ENCODE results near the gene EPC1.

Gene EPC1

DNA sequence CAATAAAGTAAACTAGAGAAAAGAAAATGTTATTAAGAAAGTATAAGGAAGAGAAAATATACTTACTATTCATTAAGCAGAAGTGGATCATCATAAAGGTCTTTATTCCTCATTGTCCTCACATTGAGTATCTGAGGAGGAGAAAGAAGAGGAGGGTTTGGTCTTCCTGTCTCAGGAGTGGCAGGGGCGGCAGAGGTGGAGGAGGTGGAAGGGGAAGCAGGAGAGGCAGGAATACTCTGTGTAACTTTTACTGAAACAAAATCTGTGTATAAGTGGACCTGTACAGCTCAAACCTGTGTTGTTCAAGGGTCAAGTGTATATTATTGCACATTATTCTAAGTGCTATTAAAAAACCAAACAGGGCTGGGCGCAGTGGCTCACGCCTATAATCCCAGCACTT is 34.2 kb upstream of the EPC1 start:
- H3F3A ChIP-seq (ENCODE audit: insufficient read depth, low read length), result no peaks in the 10 kb centered on the region
- no peak overlapping the region for H2AFZ ChIP-seq (ENCODE audit: low read length)
- H3K36me3 ChIP-seq (ENCODE audit: insufficient read depth, low read length), result no peaks in the 10 kb centered on the region

DNA sequence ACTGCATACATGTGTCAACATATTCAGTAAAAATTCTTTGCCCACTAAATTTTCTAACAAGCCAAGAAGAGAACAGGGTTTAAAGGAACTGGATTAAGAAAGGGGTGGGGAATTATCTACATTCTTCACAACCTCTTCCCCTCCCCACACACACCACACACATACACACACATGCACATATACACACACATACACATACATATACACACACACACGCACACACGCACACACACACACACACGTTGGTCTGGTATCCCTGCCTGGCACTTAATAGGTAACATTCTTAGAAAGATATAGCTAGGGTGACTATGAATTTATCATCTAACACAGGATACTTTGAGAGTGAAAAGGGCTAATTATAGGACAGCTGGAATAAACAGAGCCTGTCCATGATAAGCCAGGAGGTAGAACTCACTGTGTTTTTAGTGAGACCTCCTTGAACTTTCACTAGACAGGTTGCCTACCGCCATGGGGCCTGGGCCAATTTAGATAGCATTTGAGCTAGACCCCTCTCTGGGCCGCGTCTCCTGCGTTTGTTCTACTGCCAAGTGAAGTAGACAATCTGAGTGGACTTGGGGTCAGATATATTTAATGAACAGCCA is 33.1 kb upstream of the EPC1 start:
- Histone ChIP-seq H3K4me2 (ENCODE audit: low read length) (peak overlapping the region; percentile 94), H4K20me1 (ENCODE audit: insufficient read depth, low read length) (no peaks in the 10 kb centered on the region), H3K79me2 (ENCODE audit: insufficient read depth, low read length) (peaks cover 35% of the 10 kb centered on the region), H3K9me2 (ENCODE audit: low read depth, low read length) (no peaks in the 10 kb centered on the region), H3K4me1 (ENCODE audit: insufficient read depth, low read length, severe bottlenecking) (peaks cover 21% of the 10 kb centered on the region), H3K27ac (ENCODE audit: low read depth, low read length, poor library complexity, severe bottlenecking) (peak overlapping the region; percentile 89), H2AFZ (ENCODE audit: low read length) (peak overlapping the region; percentile 53; the same call in 1 of the 2 replicates), H3K27me3 (ENCODE audit: insufficient read depth, low read length) (no peaks in the 10 kb centered on the region), H3K9ac (ENCODE audit: low read length) (no peak overlapping the region), H3K9me3 (ENCODE audit: low read length) (0 out of 2 replicates have a peak, but pooled peaks cover 5% of the 10 kb centered on the region), H3K4me3 (ENCODE audit: low read depth, low read length, poor library complexity, severe bottlenecking) (no peak overlapping the region), H3K36me3 (ENCODE audit: insufficient read depth, low read length) (peaks cover 4% of the 10 kb centered on the region; the same call in 1 of the 2 replicates), H3F3A (ENCODE audit: insufficient read depth, low read length) (no peaks in the 10 kb centered on the region)
- TF ChIP-seq, protein P1, sequence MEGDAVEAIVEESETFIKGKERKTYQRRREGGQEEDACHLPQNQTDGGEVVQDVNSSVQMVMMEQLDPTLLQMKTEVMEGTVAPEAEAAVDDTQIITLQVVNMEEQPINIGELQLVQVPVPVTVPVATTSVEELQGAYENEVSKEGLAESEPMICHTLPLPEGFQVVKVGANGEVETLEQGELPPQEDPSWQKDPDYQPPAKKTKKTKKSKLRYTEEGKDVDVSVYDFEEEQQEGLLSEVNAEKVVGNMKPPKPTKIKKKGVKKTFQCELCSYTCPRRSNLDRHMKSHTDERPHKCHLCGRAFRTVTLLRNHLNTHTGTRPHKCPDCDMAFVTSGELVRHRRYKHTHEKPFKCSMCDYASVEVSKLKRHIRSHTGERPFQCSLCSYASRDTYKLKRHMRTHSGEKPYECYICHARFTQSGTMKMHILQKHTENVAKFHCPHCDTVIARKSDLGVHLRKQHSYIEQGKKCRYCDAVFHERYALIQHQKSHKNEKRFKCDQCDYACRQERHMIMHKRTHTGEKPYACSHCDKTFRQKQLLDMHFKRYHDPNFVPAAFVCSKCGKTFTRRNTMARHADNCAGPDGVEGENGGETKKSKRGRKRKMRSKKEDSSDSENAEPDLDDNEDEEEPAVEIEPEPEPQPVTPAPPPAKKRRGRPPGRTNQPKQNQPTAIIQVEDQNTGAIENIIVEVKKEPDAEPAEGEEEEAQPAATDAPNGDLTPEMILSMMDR (IDR thresholded peaks at IDR 0.05; ENCODE audit: low read length), result no peak
- no peak for TF ChIP-seq EZH2 (IDR thresholded peaks at IDR 0.05; ENCODE audit: borderline replicate concordance, low read length)

More for the DNA sequence above, 34.2 kb upstream of the EPC1 start:
- Histone ChIP-seq H3K4me2 (ENCODE audit: low read length) (no peak overlapping the region), H3K4me1 (ENCODE audit: insufficient read depth, low read length, severe bottlenecking) (peaks cover 18% of the 10 kb centered on the region), H3K27me3 (ENCODE audit: insufficient read depth, low read length) (no peaks in the 10 kb centered on the region), H3K79me2 (ENCODE audit: insufficient read depth, low read length) (peaks cover 24% of the 10 kb centered on the region), H3K27ac (ENCODE audit: low read depth, low read length, poor library complexity, severe bottlenecking) (no peak overlapping the region), H4K20me1 (ENCODE audit: insufficient read depth, low read length) (no peaks in the 10 kb centered on the region), H3K9me2 (ENCODE audit: low read depth, low read length) (no peaks in the 10 kb centered on the region), H3K4me3 (ENCODE audit: low read depth, low read length, poor library complexity, severe bottlenecking) (no peak overlapping the region), H3K9ac (ENCODE audit: low read length) (no peak overlapping the region), H3K9me3 (ENCODE audit: low read length) (no peaks in the 10 kb centered on the region)
- TF ChIP-seq, protein P1 (IDR thresholded peaks at IDR 0.05; ENCODE audit: low read length), result no peak
- TF ChIP-seq EZH2 (IDR thresholded peaks at IDR 0.05; ENCODE audit: borderline replicate concordance, low read length), result no peak

DNA sequence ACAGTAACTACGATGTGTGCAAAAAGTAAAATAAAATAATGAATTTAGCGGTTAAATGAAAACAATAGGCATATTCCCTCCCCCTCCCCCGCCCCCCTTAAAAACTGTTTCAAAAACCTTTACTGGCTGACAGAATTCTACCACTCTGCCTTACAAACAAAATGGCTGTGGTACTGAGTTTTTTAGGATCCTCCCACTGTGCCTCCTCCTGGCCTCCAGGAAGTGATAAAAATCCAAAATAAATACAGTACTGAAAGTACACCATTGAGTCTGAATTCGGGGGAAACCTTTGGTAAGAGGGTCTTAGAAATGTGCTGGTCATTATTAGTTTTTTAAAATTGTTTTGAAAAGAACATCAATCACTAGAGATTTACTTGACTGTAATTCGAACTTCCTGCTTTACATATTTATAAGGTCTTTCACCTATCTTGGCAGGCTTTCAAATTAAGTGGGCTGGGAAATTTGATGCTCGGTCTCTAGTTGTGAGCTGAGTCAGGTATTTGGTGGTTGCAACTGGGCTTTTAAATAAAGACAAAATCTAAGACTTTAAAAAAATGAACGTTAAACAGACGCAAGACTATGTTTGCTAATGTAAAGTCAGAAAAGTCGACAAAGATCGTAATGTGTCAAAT is 32.5 kb upstream of the EPC1 start:
- Histone ChIP-seq H3K79me2 (ENCODE audit: insufficient read depth, low read length) (peaks cover 41% of the 10 kb centered on the region), H3K4me3 (ENCODE audit: low read depth, low read length, poor library complexity, severe bottlenecking) (peak overlapping the region; percentile 88), H3K4me1 (ENCODE audit: insufficient read depth, low read length, severe bottlenecking) (peaks cover 21% of the 10 kb centered on the region), H3K9me3 (ENCODE audit: low read length) (0 out of 2 replicates have a peak, but pooled peaks cover 5% of the 10 kb centered on the region), H3K27ac (ENCODE audit: low read depth, low read length, poor library complexity, severe bottlenecking) (peak overlapping the region; percentile 89), H3K36me3 (ENCODE audit: insufficient read depth, low read length) (peaks cover 4% of the 10 kb centered on the region; the same call in 1 of the 2 replicates), H3K9ac (ENCODE audit: low read length) (peak overlapping the region; percentile 96), H2AFZ (ENCODE audit: low read length) (peak overlapping the region; percentile 53; the same call in 1 of the 2 replicates), H3K4me2 (ENCODE audit: low read length) (peak overlapping the region; percentile 94), H3K27me3 (ENCODE audit: insufficient read depth, low read length) (no peaks in the 10 kb centered on the region), H3F3A (ENCODE audit: insufficient read depth, low read length) (no peaks in the 10 kb centered on the region), H3K9me2 (ENCODE audit: low read depth, low read length) (no peaks in the 10 kb centered on the region), H4K20me1 (ENCODE audit: insufficient read depth, low read length) (no peaks in the 10 kb centered on the region)
- TF ChIP-seq, protein P1 (IDR thresholded peaks at IDR 0.05; ENCODE audit: low read length), result no peak
- TF ChIP-seq EZH2 (IDR thresholded peaks at IDR 0.05; ENCODE audit: borderline replicate concordance, low read length), result no peak
